Ishikawa (cell line): ENCODE results near the gene ZNF622.

Experiments
- FOXM1 ChIP-seq: IDR thresholded peaks from 2 replicates; pipeline ENCODE4 v1.6.1; 2012; ENCODE audit warnings: low read depth, borderline replicate concordance
- NFIC ChIP-seq: IDR thresholded peaks from 2 replicates; pipeline ENCODE4 v1.6.1; 2012
- TCF12 ChIP-seq: IDR thresholded peaks from 2 replicates; pipeline ENCODE4 v1.6.1; 2012; ENCODE audit warnings: low read depth
- YY1 ChIP-seq: IDR thresholded peaks from 2 replicates; pipeline ENCODE4 v1.6.1; 2012; ENCODE audit warnings: low read depth
- TF ChIP-seq, protein P1 (sequence below): IDR thresholded peaks from 2 replicates; pipeline ENCODE4 v1.6.1; 2012; ENCODE audit warnings: low read depth, mild to moderate bottlenecking

DNA sequence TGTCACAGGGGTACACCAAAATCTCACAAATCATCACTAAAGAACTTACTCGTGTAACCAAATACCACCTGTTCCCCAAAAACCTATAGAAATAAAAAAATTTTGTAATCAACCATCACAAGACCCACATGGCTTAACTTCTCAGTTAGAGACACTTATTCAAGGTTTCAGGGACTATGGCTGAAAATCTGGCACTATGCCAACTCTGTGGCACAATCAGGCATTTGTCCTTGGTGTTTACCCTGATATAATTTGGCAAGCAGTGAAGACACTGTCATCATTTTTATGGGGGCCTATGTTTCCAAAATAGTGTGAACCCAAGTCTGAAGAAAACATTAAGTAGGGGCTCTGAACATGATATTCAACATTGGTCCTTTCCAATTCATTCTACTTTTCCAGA is 59.0 kb downstream of the ZNF622 start:
- TF ChIP-seq TCF12 (no peak), FOXM1 (no peak), YY1 (no peak), NFIC (peak; percentile 88)
- TF ChIP-seq, protein P1, sequence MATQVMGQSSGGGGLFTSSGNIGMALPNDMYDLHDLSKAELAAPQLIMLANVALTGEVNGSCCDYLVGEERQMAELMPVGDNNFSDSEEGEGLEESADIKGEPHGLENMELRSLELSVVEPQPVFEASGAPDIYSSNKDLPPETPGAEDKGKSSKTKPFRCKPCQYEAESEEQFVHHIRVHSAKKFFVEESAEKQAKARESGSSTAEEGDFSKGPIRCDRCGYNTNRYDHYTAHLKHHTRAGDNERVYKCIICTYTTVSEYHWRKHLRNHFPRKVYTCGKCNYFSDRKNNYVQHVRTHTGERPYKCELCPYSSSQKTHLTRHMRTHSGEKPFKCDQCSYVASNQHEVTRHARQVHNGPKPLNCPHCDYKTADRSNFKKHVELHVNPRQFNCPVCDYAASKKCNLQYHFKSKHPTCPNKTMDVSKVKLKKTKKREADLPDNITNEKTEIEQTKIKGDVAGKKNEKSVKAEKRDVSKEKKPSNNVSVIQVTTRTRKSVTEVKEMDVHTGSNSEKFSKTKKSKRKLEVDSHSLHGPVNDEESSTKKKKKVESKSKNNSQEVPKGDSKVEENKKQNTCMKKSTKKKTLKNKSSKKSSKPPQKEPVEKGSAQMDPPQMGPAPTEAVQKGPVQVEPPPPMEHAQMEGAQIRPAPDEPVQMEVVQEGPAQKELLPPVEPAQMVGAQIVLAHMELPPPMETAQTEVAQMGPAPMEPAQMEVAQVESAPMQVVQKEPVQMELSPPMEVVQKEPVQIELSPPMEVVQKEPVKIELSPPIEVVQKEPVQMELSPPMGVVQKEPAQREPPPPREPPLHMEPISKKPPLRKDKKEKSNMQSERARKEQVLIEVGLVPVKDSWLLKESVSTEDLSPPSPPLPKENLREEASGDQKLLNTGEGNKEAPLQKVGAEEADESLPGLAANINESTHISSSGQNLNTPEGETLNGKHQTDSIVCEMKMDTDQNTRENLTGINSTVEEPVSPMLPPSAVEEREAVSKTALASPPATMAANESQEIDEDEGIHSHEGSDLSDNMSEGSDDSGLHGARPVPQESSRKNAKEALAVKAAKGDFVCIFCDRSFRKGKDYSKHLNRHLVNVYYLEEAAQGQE, result no peak
